A673 (cell line): Measurements from ENCODE around the gene LSM10. TPM values are rescaled to one million over a fixed set of nuclear protein-coding genes. Genes with fewer than 3 reads are reported as not detected.
A peak's percentile ranks its signal among the peaks of the same experiment; 100 is the strongest.

Experiments used
- BruUV-seq: library from RNA; stranded (reverse); fragments of 400-500 nt; replicated peaks from 2 replicates; lab custom pipeline; 2021; lab: Mats Ljungman, UMichigan
- CTCF ChIA-PET: fragments of 300-600 bp; sonication (Branson Sonifier 250); formaldehyde crosslinking; loops from one replicate; lab custom pipeline; 2022; ENCODE audit warnings: antibody characterized with exemption; lab: Charles Lee
- POLR2A ChIA-PET: fragments of 300-600 bp; sonication (Branson Sonifier 250); formaldehyde crosslinking; loops from one replicate; lab custom pipeline; 2022; ENCODE audit warnings: antibody characterized with exemption; ENCODE audit not compliant: low non-redundant PET; lab: Charles Lee
- DNase-seq: peaks from one replicate; pipeline ENCODE4 v3.0.0-alpha.2; 2015; ENCODE audit warnings: low spot score
- H3K27ac ChIP-seq: fragments of 200-600 bp; sonication (generic); 2 replicates; pipeline ENCODE4 v1.5.1; 2016; ENCODE audit warnings: mixed run types, low read depth, mild to moderate bottlenecking, mixed read lengths, antibody characterized with exemption, low read length; ENCODE audit not compliant: poor library complexity, severe bottlenecking
- H3K27me3 ChIP-seq: fragments of 200-600 bp; sonication (generic); replicated peaks from 2 replicates; pipeline ENCODE4 v1.6.1; 2017; ENCODE audit warnings: mixed run types, low read depth, mild to moderate bottlenecking, mixed read lengths, antibody characterized with exemption, low read length; ENCODE audit not compliant: insufficient read depth, poor library complexity
- H3K36me3 ChIP-seq: fragments of 200-600 bp; sonication (generic); 2 replicates; pipeline ENCODE4 v1.6.1; 2016; ENCODE audit warnings: mixed run types, mild to moderate bottlenecking, mixed read lengths, antibody characterized with exemption, low read length; ENCODE audit not compliant: insufficient read depth, poor library complexity, severe bottlenecking
- H3K4me1 ChIP-seq: fragments of 200-600 bp; sonication (generic); 2 replicates; pipeline ENCODE4 v1.6.1; 2017; ENCODE audit warnings: mixed run types, mild to moderate bottlenecking, mixed read lengths, antibody characterized with exemption, low read length; ENCODE audit not compliant: insufficient read depth, poor library complexity, severe bottlenecking
- H3K4me3 ChIP-seq: fragments of 200-600 bp; sonication (generic); 2 replicates; pipeline ENCODE4 v1.5.1; 2016; ENCODE audit warnings: low read depth, mixed run types, mild to moderate bottlenecking, mixed read lengths, low read length; ENCODE audit not compliant: poor library complexity, severe bottlenecking
- H3K9me3 ChIP-seq: fragments of 200-600 bp; sonication (generic); 2 replicates; pipeline ENCODE4 v1.6.1; 2016; ENCODE audit warnings: mixed run types, low read depth, mild to moderate bottlenecking, mixed read lengths, antibody characterized with exemption, low read length; ENCODE audit not compliant: poor library complexity, severe bottlenecking
- EZH2 ChIP-seq: fragments of 200-600 bp; sonication (generic); IDR thresholded peaks from 2 replicates; pipeline ENCODE4 v1.6.1; 2017; ENCODE audit warnings: borderline replicate concordance, low read depth, mild to moderate bottlenecking, mixed read lengths, antibody characterized with exemption, low read length; ENCODE audit not compliant: poor library complexity, severe bottlenecking
- intact Hi-C: fragments of 100-400 bp; cut with micrococcal nuclease; formaldehyde crosslinking; loops from one replicate; pipeline ENCODE4 v1.10.0; 2022; ENCODE audit not compliant: unreplicated experiment
- total RNA-seq: library from RNA; stranded (reverse); gene quantifications from 2 replicates; pipeline ENCODE4 v1.2.3, GENCODE V29; 2021
- TF ChIP-seq, protein P1 (sequence below): fragments of 300-800, 200-600 bp; sonication (generic); conservative IDR thresholded peaks from 2 replicates; pipeline ENCODE4 v1.5.1; 2017; ENCODE audit warnings: low read depth, mild to moderate bottlenecking, antibody characterized with exemption, low read length, moderate library complexity, mixed read lengths

The LSM10 gene
- total RNA-seq, 1 experiment from 2014 or later: 68.0 TPM

DNA sequence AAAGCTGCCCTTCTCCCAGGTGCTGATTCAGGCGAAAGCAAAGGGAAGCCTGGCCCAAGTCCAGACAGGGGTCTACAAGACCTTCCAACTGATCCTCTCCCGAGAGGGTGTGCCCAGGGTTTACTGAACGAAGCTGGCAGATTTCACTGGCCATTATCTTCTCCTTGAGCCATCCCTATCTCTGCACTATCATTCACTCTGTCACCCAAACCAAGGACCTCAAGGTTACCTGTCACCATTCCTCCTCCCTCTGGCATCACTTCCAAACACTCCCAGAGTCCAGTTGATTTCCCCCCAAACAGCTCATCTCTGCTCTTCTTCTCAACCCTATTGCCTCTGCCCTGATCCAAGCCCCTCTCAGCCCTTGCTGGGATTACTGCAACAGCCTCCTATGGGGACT is 16.9 kb downstream of the LSM10 start:
- peak overlapping the region; percentile 71 for H3K27ac ChIP-seq
- no TSS peak for BruUV-seq
- intact Hi-C loops: no loop called here
- CTCF ChIA-PET: no interaction called here
- no peak for DNase-seq
- no peaks in the 10 kb centered on the region for H3K27me3 ChIP-seq
- H3K9me3 ChIP-seq: no peaks in the 10 kb centered on the region
- no peaks in the 10 kb centered on the region for H3K36me3 ChIP-seq
- peaks cover 36% of the 10 kb centered on the region for H3K4me1 ChIP-seq
- POLR2A ChIA-PET: no interaction called here
- H3K4me3 ChIP-seq: no peak overlapping the region
- TF ChIP-seq EZH2: no peak
- TF ChIP-seq, protein P1, sequence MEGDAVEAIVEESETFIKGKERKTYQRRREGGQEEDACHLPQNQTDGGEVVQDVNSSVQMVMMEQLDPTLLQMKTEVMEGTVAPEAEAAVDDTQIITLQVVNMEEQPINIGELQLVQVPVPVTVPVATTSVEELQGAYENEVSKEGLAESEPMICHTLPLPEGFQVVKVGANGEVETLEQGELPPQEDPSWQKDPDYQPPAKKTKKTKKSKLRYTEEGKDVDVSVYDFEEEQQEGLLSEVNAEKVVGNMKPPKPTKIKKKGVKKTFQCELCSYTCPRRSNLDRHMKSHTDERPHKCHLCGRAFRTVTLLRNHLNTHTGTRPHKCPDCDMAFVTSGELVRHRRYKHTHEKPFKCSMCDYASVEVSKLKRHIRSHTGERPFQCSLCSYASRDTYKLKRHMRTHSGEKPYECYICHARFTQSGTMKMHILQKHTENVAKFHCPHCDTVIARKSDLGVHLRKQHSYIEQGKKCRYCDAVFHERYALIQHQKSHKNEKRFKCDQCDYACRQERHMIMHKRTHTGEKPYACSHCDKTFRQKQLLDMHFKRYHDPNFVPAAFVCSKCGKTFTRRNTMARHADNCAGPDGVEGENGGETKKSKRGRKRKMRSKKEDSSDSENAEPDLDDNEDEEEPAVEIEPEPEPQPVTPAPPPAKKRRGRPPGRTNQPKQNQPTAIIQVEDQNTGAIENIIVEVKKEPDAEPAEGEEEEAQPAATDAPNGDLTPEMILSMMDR: no peak

DNA sequence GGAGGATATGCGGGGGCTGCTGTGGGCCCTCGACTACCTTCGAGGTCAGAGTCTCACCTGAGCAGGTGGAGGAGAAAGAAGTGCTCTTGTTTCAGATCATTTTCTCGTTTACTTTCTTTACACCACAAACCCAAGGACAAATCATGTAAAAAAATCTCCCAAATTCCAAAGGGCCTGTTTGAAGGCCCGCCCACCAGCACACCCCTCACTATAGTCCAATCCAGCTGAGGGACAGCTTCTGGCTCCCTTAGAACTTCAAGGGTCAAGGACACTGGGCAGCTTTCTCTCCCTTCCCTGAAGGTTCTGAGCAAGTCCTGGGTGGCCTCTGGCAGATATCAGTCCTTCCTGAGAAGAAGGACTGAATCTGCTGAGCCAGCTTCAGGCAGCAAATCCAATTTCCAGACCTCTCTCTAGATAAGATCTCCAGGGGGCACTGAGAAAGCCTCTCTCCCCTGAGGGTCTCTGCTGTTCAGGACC is 17.5 kb downstream of the LSM10 start:
- intact Hi-C loops: no loop called here
- TF ChIP-seq, protein P1: no peak
- TF ChIP-seq EZH2: no peak
- Histone ChIP-seq H3K27ac (peak overlapping the region; percentile 71), H3K36me3 (no peaks in the 10 kb centered on the region), H3K27me3 (no peaks in the 10 kb centered on the region), H3K9me3 (no peaks in the 10 kb centered on the region), H3K4me1 (peaks cover 42% of the 10 kb centered on the region), H3K4me3 (no peak overlapping the region)
- ChIA-PET CTCF (no interaction called here), POLR2A (no interaction called here)
- BruUV-seq: no TSS peak
- DNase-seq: no peak

DNA sequence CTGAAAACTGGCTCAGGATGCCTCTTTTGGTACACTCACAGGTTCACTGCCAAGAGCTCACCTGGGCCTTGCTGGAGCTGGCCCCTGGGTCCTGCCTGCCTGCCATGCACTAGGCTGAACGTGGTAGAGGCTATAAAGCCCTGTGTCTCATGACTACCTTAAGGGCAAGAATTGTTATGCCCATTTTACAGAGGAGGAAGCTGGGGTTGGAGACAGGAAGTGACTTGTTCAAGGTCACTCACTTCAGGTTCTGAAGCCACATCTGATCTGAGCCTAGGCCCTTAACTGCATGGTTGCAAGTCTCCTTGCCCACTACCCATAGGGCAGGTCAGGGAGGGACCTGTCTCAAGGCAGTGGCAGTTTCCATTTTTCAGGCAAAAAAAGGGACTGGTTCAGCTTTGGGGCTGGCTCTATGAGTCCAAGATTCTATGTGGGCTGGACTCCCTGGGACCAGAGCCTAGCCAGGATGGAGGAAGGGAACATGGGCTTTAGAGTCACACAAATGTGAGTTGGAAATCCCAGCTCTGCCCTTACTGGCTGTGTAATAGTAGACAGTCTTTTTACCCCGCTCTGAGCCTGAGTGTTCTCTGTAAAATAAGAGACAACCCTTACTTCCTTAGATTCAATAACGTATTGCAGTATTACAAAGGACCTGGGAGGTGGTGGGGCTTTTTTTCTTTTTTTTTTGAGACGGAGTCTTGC is 19.8 kb downstream of the LSM10 start:
- TF ChIP-seq, protein P1: no peak
- no peak for TF ChIP-seq EZH2
- Histone ChIP-seq H3K36me3 (no peaks in the 10 kb centered on the region), H3K27ac (peak overlapping the region; percentile 67), H3K4me3 (no peak overlapping the region), H3K4me1 (peaks cover 49% of the 10 kb centered on the region), H3K9me3 (no peaks in the 10 kb centered on the region), H3K27me3 (no peaks in the 10 kb centered on the region)
- DNase-seq: no peak
- POLR2A ChIA-PET: interaction anchor here (0.5 to 0.6 kb wide), 2 partner anchors 28 to 52 kb away, joined by 3 to 4 read pairs; no protein-coding TSS in a partner anchor
- CTCF ChIA-PET: no interaction called here
- no TSS peak for BruUV-seq
- intact Hi-C loops: no loop called here
